HG03378 (cell line): ENCODE results near the gene ETV6.

Source experiments
- ATAC-seq: cut with Tn5 transposase; IDR thresholded peaks from one replicate; pipeline ENCODE4 v1.9.1; 2021; ENCODE audit warnings: mild to moderate bottlenecking, moderate library complexity; ENCODE audit not compliant: unreplicated experiment

The ETV6 gene

GRCh38 chr12:11797317-11797913 lies 147.9 kb downstream of the ETV6 start:
- no peak for ATAC-seq

GRCh38 chr12:11798006-11798708 lies 148.7 kb downstream of the ETV6 start:
- no peak for ATAC-seq

- no peak for ATAC-seq
Measured at GRCh38 chr12:11798856-11799501, 149.5 kb downstream of the ETV6 start.

- no peak for ATAC-seq
Measured at GRCh38 chr12:11799502-11799873, 150.0 kb downstream of the ETV6 start.

GRCh38 chr12:11801643-11802042 lies 152.2 kb downstream of the ETV6 start:
- ATAC-seq, result no peak

- no peak for ATAC-seq
Measured at GRCh38 chr12:11804130-11804529, 154.7 kb downstream of the ETV6 start.

GRCh38 chr12:11805043-11805442 lies 155.6 kb downstream of the ETV6 start:
- ATAC-seq, result no peak

GRCh38 chr12:11805680-11806079 lies 156.2 kb downstream of the ETV6 start:
- no peak for ATAC-seq

GRCh38 chr12:11807458-11807857 lies 158.0 kb downstream of the ETV6 start:
- ATAC-seq, result no peak

- no peak for ATAC-seq
Measured at GRCh38 chr12:11808931-11809330, 159.5 kb downstream of the ETV6 start.

GRCh38 chr12:11810206-11810545 lies 160.7 kb downstream of the ETV6 start:
- ATAC-seq, result no peak

- no peak for ATAC-seq
Measured at GRCh38 chr12:11811008-11811407, 161.5 kb downstream of the ETV6 start.

- no peak for ATAC-seq
Measured at GRCh38 chr12:11812241-11812585, 162.7 kb downstream of the ETV6 start.

GRCh38 chr12:11812586-11813437 lies 163.3 kb downstream of the ETV6 start:
- ATAC-seq, result peak; percentile 64

- ATAC-seq, result no peak
Measured at GRCh38 chr12:11813438-11813813, 164.0 kb downstream of the ETV6 start.

- no peak for ATAC-seq
Measured at GRCh38 chr12:11814374-11814773, 164.9 kb downstream of the ETV6 start.

GRCh38 chr12:11815397-11815796 lies 165.9 kb downstream of the ETV6 start:
- ATAC-seq, result no peak

GRCh38 chr12:11819643-11820042 lies 170.2 kb downstream of the ETV6 start:
- ATAC-seq, result no peak

GRCh38 chr12:11820476-11820875 lies 171.0 kb downstream of the ETV6 start:
- no peak for ATAC-seq

- no peak for ATAC-seq
Measured at GRCh38 chr12:11821386-11822080, 172.1 kb downstream of the ETV6 start.
